Type B pancreatic cell (in vitro differentiated cells): Measurements from ENCODE around the gene ZMIZ1. TPM values are rescaled to one million over a fixed set of nuclear protein-coding genes. Genes with fewer than 3 reads are reported as not detected.

Source experiments
- DNase-seq: peaks from one replicate; pipeline ENCODE4 v3.0.0; 2021; ENCODE audit warnings: mixed read lengths; ENCODE audit not compliant: unreplicated experiment; ENCODE audit errors: extremely low spot score
- H3K27ac Mint-ChIP-seq: 2 replicates; pipeline ENCODE4 v1.8.0; 2021; ENCODE audit warnings: mild to moderate bottlenecking, mixed read lengths
- H3K27me3 Mint-ChIP-seq: 2 replicates; pipeline ENCODE4 v1.8.0; 2021; ENCODE audit warnings: mixed read lengths
- H3K36me3 Mint-ChIP-seq: 2 replicates; pipeline ENCODE4 v1.8.0; 2021; ENCODE audit warnings: mixed read lengths
- H3K4me1 Mint-ChIP-seq: one replicate; pipeline ENCODE4 v1.8.0; 2021; ENCODE audit warnings: mixed read lengths; ENCODE audit not compliant: unreplicated experiment
- H3K4me3 Mint-ChIP-seq: 2 replicates; pipeline ENCODE4 v1.8.0; 2021; ENCODE audit warnings: mild to moderate bottlenecking, mixed read lengths
- H3K9me3 Mint-ChIP-seq: 2 replicates; pipeline ENCODE4 v1.8.0; 2021; ENCODE audit warnings: mixed read lengths
- total RNA-seq: library from RNA; stranded (reverse); gene quantifications from 2 replicates; pipeline ENCODE4 v1.2.1, GENCODE V29; 2021; ENCODE audit warnings: low replicate concordance
- TF ChIP-seq, protein P1 (sequence below): fragments of 200-600 bp; sonication (generic); conservative IDR thresholded peaks from 2 replicates; pipeline ENCODE4 v1.5.0; 2021; ENCODE audit warnings: antibody characterized with exemption, mild to moderate bottlenecking

Gene ZMIZ1
- total RNA-seq, 1 donor from 2014 or later: 102 TPM

DNA sequence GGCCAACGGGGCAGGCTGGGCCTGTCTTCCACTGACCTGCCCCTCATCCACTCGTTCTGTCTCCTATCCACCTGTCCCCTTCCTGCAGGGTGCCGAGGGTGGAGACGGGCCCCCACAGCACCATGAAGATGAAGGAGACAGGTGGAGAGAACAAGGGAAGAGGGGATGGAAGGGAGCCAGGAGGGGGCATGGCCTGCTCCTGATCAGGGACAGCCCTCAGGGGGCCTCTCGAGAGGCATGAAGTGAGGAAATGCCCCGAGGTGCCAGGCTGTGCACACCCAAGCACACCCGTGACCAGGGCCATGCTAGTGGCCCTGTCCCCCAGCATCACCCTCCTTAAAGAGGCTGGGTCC lies 111.2 kb downstream of the ZMIZ1 start:
- Mint-ChIP-seq H3K9me3 (no peaks in the 10 kb centered on the region), H3K36me3 (no peaks in the 10 kb centered on the region), H3K27me3 (no peaks in the 10 kb centered on the region), H3K27ac (no peak overlapping the region), H3K4me1 (peaks cover 76% of the 10 kb centered on the region), H3K4me3 (no peak overlapping the region)
- TF ChIP-seq, protein P1, sequence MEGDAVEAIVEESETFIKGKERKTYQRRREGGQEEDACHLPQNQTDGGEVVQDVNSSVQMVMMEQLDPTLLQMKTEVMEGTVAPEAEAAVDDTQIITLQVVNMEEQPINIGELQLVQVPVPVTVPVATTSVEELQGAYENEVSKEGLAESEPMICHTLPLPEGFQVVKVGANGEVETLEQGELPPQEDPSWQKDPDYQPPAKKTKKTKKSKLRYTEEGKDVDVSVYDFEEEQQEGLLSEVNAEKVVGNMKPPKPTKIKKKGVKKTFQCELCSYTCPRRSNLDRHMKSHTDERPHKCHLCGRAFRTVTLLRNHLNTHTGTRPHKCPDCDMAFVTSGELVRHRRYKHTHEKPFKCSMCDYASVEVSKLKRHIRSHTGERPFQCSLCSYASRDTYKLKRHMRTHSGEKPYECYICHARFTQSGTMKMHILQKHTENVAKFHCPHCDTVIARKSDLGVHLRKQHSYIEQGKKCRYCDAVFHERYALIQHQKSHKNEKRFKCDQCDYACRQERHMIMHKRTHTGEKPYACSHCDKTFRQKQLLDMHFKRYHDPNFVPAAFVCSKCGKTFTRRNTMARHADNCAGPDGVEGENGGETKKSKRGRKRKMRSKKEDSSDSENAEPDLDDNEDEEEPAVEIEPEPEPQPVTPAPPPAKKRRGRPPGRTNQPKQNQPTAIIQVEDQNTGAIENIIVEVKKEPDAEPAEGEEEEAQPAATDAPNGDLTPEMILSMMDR: no peak
- no peak for DNase-seq

DNA sequence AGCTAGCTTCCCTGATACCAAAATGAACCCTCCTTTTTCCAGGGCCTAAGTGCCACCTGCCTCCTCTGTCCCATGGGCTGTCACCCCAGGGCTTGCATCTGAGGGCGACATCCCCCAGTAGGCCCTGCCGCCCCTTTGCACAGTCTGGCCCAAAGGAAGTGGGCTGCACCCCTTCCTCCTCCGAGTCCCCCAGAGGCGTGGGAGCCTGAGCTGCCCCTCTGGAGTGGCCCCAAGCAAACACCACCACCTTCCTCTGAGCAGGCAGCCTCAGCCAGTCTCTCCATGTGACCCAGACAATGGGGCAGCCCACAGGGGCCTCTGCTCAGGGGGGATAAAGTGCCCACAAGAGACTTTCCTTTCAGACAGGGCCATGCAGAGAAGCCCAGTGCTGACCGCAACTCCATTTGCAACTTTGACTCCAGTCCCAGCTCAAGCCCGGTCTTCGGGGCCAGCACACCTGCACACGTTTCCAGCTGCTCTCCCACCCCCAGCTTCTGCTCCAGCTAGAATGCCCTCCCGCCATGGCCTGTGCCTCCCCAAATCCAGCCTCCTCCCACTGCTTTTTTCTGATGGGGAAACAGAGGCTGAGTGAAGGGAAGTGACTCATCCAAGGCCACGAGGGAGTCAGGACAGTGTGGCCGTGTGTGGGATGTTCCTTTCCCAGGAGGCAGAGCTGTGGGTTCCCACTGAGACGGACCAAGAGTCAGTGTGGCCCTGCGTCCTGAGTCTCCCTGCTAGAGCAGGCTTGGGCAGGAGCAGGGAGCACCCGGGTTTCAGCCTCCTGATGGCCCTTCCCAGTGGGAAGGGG lies 111.9 kb downstream of the ZMIZ1 start:
- no peak for DNase-seq
- H3K27ac Mint-ChIP-seq: no peak overlapping the region
- TF ChIP-seq, protein P1: no peak
- H3K9me3 Mint-ChIP-seq: no peaks in the 10 kb centered on the region
- H3K27me3 Mint-ChIP-seq: no peaks in the 10 kb centered on the region
- peaks cover 78% of the 10 kb centered on the region for H3K4me1 Mint-ChIP-seq
- no peaks in the 10 kb centered on the region for H3K36me3 Mint-ChIP-seq
- H3K4me3 Mint-ChIP-seq: no peak overlapping the region

- TF ChIP-seq, protein P1: no peak
- no peaks in the 10 kb centered on the region for H3K36me3 Mint-ChIP-seq
Measured at GRCh38 chr10:79181227-79181626, 112.5 kb downstream of the ZMIZ1 start.

DNA sequence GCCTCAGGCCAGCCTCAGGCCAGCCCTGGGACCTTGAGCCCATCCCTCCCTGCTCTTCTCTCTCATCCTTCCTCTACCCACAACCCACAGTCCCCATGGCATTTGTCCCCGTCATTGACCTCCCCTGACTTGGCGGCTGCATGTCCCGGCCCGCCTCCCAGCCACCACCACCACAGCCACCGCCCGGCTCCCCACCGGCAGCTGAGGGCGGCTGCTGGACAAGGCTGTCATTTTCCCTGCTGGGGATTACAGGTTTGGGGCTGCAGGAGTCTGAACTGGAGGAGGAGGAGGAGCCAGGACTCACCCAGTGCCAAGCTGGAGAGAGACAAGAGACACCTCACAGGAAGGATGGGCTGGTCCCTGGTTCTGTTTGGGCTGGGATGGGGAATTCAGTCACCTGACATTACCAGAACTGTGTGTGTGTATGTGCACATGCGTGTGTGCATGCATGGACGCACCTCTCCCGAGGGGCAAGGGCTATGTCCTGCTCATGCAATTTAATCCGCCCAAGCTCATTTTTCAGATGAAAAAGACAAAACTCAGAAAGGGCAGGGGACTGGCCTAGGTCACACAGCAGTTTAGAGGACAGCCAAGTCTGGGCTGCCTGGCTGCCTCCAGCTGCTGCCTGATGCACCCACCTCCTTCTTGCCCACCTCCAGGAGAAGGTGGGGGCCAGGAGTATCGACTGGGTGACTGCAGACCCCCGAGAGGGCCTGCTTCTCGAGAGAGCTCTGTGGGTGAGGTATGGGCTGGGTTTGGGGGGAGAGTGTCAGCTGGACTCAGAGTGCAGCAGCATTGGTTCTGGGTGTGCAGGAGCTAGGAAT lies 113.1 kb downstream of the ZMIZ1 start:
- Mint-ChIP-seq H3K9me3 (no peaks in the 10 kb centered on the region), H3K4me3 (peak overlapping the region; percentile 48), H3K27me3 (no peaks in the 10 kb centered on the region), H3K36me3 (peaks cover 3% of the 10 kb centered on the region), H3K27ac (peak overlapping the region; percentile 91), H3K4me1 (peaks cover 75% of the 10 kb centered on the region)
- TF ChIP-seq, protein P1: no peak
- DNase-seq: no peak

More at GRCh38 chr10:79181227-79181626, 112.5 kb downstream of the ZMIZ1 start:
- Mint-ChIP-seq H3K9me3 (no peaks in the 10 kb centered on the region), H3K27me3 (no peaks in the 10 kb centered on the region), H3K4me1 (peaks cover 76% of the 10 kb centered on the region), H3K4me3 (no peak overlapping the region), H3K27ac (peak overlapping the region; percentile 39)
- DNase-seq: no peak

GRCh38 chr10:79182781-79183467 lies 114.2 kb downstream of the ZMIZ1 start:
- TF ChIP-seq, protein P1: no peak
- no peak for DNase-seq
- Mint-ChIP-seq H3K9me3 (no peaks in the 10 kb centered on the region), H3K36me3 (peaks cover 6% of the 10 kb centered on the region), H3K4me1 (peaks cover 69% of the 10 kb centered on the region), H3K27me3 (no peaks in the 10 kb centered on the region), H3K27ac (peak overlapping the region; percentile 91), H3K4me3 (peak overlapping the region; percentile 48)
